SK-N-SH (cell line): ENCODE data around the gene RAP2A.

ENCODE experiments used
- CTCF ChIP-seq: fragments of 200-600 bp; sonication (generic); IDR thresholded peaks from 2 replicates; pipeline ENCODE4 v1.6.1; 2017; ENCODE audit warnings: antibody characterized with exemption, mild to moderate bottlenecking, moderate library complexity
- IRF3 ChIP-seq: fragments of 150-350 bp; IDR thresholded peaks from 2 replicates; pipeline ENCODE4 v1.6.1; 2016; ENCODE audit warnings: mild to moderate bottlenecking, low read depth, low read length
- JUND ChIP-seq: IDR thresholded peaks from 2 replicates; pipeline ENCODE4 v1.4.0; 2012
- NRF1 ChIP-seq: IDR thresholded peaks from 2 replicates; pipeline ENCODE4 v1.6.1; 2012; ENCODE audit warnings: low read depth, mild to moderate bottlenecking, low read length
- POLR2AphosphoS5 ChIP-seq: IDR thresholded peaks from 2 replicates; pipeline ENCODE4 v1.6.1; 2012; ENCODE audit warnings: low read depth, low read length
- RAD21 ChIP-seq: IDR thresholded peaks from 2 replicates; pipeline ENCODE4 v1.6.1; 2012; ENCODE audit warnings: mild to moderate bottlenecking, low read length
- RCOR1 ChIP-seq: fragments of 150-350 bp; IDR thresholded peaks from 2 replicates; pipeline ENCODE4 v1.6.1; 2017; ENCODE audit warnings: antibody characterized with exemption, low read length
- SMC3 ChIP-seq: IDR thresholded peaks from 2 replicates; pipeline ENCODE4 v1.6.1; 2012; ENCODE audit warnings: low read depth, low read length, improper control_type of control experiment
- TAF1 ChIP-seq: IDR thresholded peaks from 2 replicates; pipeline ENCODE4 v1.6.1; 2012; ENCODE audit warnings: low read depth, mild to moderate bottlenecking, low read length, moderate library complexity, borderline replicate concordance
- USF1 ChIP-seq: IDR thresholded peaks from 2 replicates; pipeline ENCODE4 v1.4.0; 2012; ENCODE audit warnings: low read depth, borderline replicate concordance

GRCh38 chr13:97407540-97407939, 26.4 kb upstream of the RAP2A start:
- TF ChIP-seq RAD21, result no peak
- no peak for TF ChIP-seq CTCF
- no peak for TF ChIP-seq POLR2AphosphoS5
- no peak for TF ChIP-seq NRF1
- TF ChIP-seq USF1, result no peak
- TF ChIP-seq TAF1, result no peak
- TF ChIP-seq SMC3, result no peak
- no peak for TF ChIP-seq JUND
- TF ChIP-seq IRF3, result no peak
- no peak for TF ChIP-seq RCOR1
